Sigmoid colon (tissue), 4 donors: ENCODE data around the gene SMC4.

Experiments
- CTCF ChIP-seq, 4 experiments: fragments of 450-650 bp in 3 of 4; fragments of 200-600 bp in 1 of 4; IDR thresholded peaks; one replicate each; pipeline ENCODE4 v1.5.1; 2016 to 2019; ENCODE audit warnings: antibody characterized with exemption in 4 of 4, mild to moderate bottlenecking in 3 of 4, moderate library complexity in 2 of 4
- POLR2A ChIP-seq, 2 donors: fragments of 450-650 bp; IDR thresholded peaks; one replicate each; pipeline ENCODE4 v1.6.1; 2016; ENCODE audit warnings: antibody characterized with exemption in 2 of 2, mild to moderate bottlenecking in 2 of 2, moderate library complexity in 2 of 2
- POLR2AphosphoS5 ChIP-seq, 4 donors: sonication (generic); formaldehyde crosslinking; IDR thresholded peaks; one replicate each; pipeline ENCODE4 v1.6.1; 2017; ENCODE audit warnings: antibody characterized with exemption in 4 of 4

- TF ChIP-seq POLR2AphosphoS5 (IDR thresholded peaks at IDR 0.05) (no peak), CTCF (IDR thresholded peaks at IDR 0.05) (no peak), POLR2A (IDR thresholded peaks at IDR 0.05) (no peak)
Measured at GRCh38 chr3:160390565-160391138, 8.8 kb upstream of the SMC4 start.
